WTC11 (cell line): ENCODE data around the gene PSMC3. TPM values are rescaled to one million over a fixed set of nuclear protein-coding genes. Genes with fewer than 3 reads are reported as not detected.

ENCODE experiments used
- ATAC-seq: fragments of 200-7000 bp; cut with Tn5 transposase; 2 replicates; pipeline ENCODE4 v1.10.0; 2021; ENCODE audit warnings: mild to moderate bottlenecking, moderate library complexity
- CTCF ChIA-PET: fragments of 300-600 bp; sonication (Branson Sonifier 250); formaldehyde crosslinking; loops from one replicate; lab custom pipeline; 2021; ENCODE audit warnings: antibody characterized with exemption; lab: Charles Lee
- POLR2A ChIA-PET: fragments of 350-600 bp; sonication (Branson Sonifier 250); formaldehyde crosslinking; loops from one replicate; lab custom pipeline; 2021; ENCODE audit warnings: antibody characterized with exemption; lab: Charles Lee
- DNase-seq: peaks from one replicate; pipeline ENCODE4 v3.0.0; 2021; ENCODE audit warnings: low spot score
- H3K27ac Mint-ChIP-seq: 2 replicates; pipeline ENCODE4 v1.8.0; 2021; ENCODE audit warnings: mixed read lengths
- H3K27me3 Mint-ChIP-seq: 2 replicates; pipeline ENCODE4 v1.8.0; 2021; ENCODE audit warnings: low read depth, mild to moderate bottlenecking, moderate library complexity, mixed read lengths
- H3K36me3 Mint-ChIP-seq: 2 replicates; pipeline ENCODE4 v1.8.0; 2021; ENCODE audit warnings: mixed read lengths
- H3K4me1 Mint-ChIP-seq: 2 replicates; pipeline ENCODE4 v1.8.0; 2022; ENCODE audit warnings: mixed read lengths
- H3K4me3 Mint-ChIP-seq: 2 replicates; pipeline ENCODE4 v1.8.0; 2021; ENCODE audit warnings: mild to moderate bottlenecking, moderate library complexity, mixed read lengths
- H3K9me3 Mint-ChIP-seq: 2 replicates; pipeline ENCODE4 v1.8.0; 2021; ENCODE audit warnings: mixed read lengths
- AFF4 ChIP-seq: sonication (generic); formaldehyde crosslinking; IDR thresholded peaks from 2 replicates; pipeline ENCODE4 v1.8.1; 2023; ENCODE audit warnings: mild to moderate bottlenecking, missing genetic modification reagents, borderline replicate concordance
- ATF3 ChIP-seq: sonication (generic); formaldehyde crosslinking; conservative IDR thresholded peaks from 2 replicates; pipeline ENCODE4 v1.8.1; 2022; ENCODE audit warnings: mild to moderate bottlenecking, missing genetic modification reagents
- CTCF ChIP-seq: fragments of 200-600 bp; IDR thresholded peaks from 2 replicates; pipeline ENCODE4 v1.8.0; 2022; ENCODE audit warnings: antibody characterized with exemption
- EMX1 ChIP-seq: fragments of 250-450 bp; sonication (Bioruptor Pico); IDR thresholded peaks from 2 replicates; pipeline ENCODE4 v1.8.0; 2021; ENCODE audit warnings: mild to moderate bottlenecking
- ETV6 ChIP-seq: sonication (generic); formaldehyde crosslinking; IDR thresholded peaks from 2 replicates; pipeline ENCODE4 v1.8.1; 2022; ENCODE audit warnings: mild to moderate bottlenecking, missing genetic modification reagents
- FOXP1 ChIP-seq: sonication (generic); formaldehyde crosslinking; IDR thresholded peaks from 2 replicates; pipeline ENCODE4 v1.8.0; 2022; ENCODE audit warnings: missing genetic modification reagents, mild to moderate bottlenecking, moderate library complexity, borderline replicate concordance
- GRHL2 ChIP-seq: fragments of 250-450 bp; sonication (Bioruptor Pico); IDR thresholded peaks from 2 replicates; pipeline ENCODE4 v1.8.0; 2022; ENCODE audit warnings: mild to moderate bottlenecking, moderate library complexity; ENCODE audit not compliant: insufficient replicate concordance, severe bottlenecking
- HMGA2 ChIP-seq: fragments of 250-450 bp; sonication (Bioruptor Pico); IDR thresholded peaks from 2 replicates; pipeline ENCODE4 v1.4.0; 2021; ENCODE audit warnings: mild to moderate bottlenecking, moderate library complexity
- IRF1 ChIP-seq: sonication (generic); formaldehyde crosslinking; IDR thresholded peaks from 2 replicates; pipeline ENCODE4 v1.8.0; 2023; ENCODE audit warnings: missing genetic modification reagents
- MAX ChIP-seq: sonication (generic); formaldehyde crosslinking; IDR thresholded peaks from 2 replicates; pipeline ENCODE4 v1.8.0; 2022; ENCODE audit warnings: mild to moderate bottlenecking, missing genetic modification reagents
- NFE2L1 ChIP-seq: sonication (generic); formaldehyde crosslinking; IDR thresholded peaks from 2 replicates; pipeline ENCODE4 v1.8.1; 2023; ENCODE audit warnings: missing genetic modification reagents
- STAT6 ChIP-seq: sonication (generic); formaldehyde crosslinking; conservative IDR thresholded peaks from 2 replicates; pipeline ENCODE4 v1.8.1; 2023; ENCODE audit warnings: mild to moderate bottlenecking, low read depth, missing genetic modification reagents, moderate library complexity
- ZNF219 ChIP-seq: sonication (generic); formaldehyde crosslinking; IDR thresholded peaks from 2 replicates; pipeline ENCODE4 v1.8.0; 2023; ENCODE audit warnings: missing genetic modification reagents, mild to moderate bottlenecking, borderline replicate concordance
- ZNF281 ChIP-seq: sonication (generic); formaldehyde crosslinking; IDR thresholded peaks from 2 replicates; pipeline ENCODE4 v1.8.0; 2023; ENCODE audit warnings: mild to moderate bottlenecking, missing genetic modification reagents
- ZNF416 ChIP-seq: fragments of 250-450 bp; sonication (Bioruptor Pico); IDR thresholded peaks from 2 replicates; pipeline ENCODE4 v1.9.0; 2021; ENCODE audit warnings: mild to moderate bottlenecking, inconsistent platforms
- total RNA-seq: library from RNA; stranded (reverse); gene quantifications from 3 replicates; pipeline ENCODE4 v1.2.3, GENCODE V29; 2021

PSMC3 gene
- total RNA-seq, 1 experiment from 2014 or later = 162 TPM

GRCh38 chr11:47376107-47376524, 50.1 kb downstream of the PSMC3 start (continued):
- no peak for TF ChIP-seq ZNF281 (CRISPR knock-in tag)
- TF ChIP-seq ATF3 (CRISPR knock-in tag) = no peak
- TF ChIP-seq CTCF = no peak
- TF ChIP-seq ETV6 (CRISPR knock-in tag) = no peak
- TF ChIP-seq AFF4 (CRISPR knock-in tag) = no peak
- TF ChIP-seq FOXP1 (CRISPR knock-in tag) = no peak

- Mint-ChIP-seq H3K9me3 (no peaks in the 10 kb centered on the region), H3K4me3 (no peak overlapping the region), H3K27ac (no peak overlapping the region), H3K27me3 (no peaks in the 10 kb centered on the region), H3K36me3 (no peaks in the 10 kb centered on the region), H3K4me1 (peaks cover 2% of the 10 kb centered on the region; the same call in 1 of the 2 replicates)
- CTCF ChIA-PET = interaction anchor here (1.7 to 3.2 kb wide), 4 partner anchors 13 to 40 kb away, joined by 4 to 33 read pairs (median 19); partner anchors contain the start of gene SLC39A13
- ATAC-seq (no peak), DNase-seq (no peak)
- POLR2A ChIA-PET = no interaction called here
- TF ChIP-seq HMGA2 (no peak), AFF4 (CRISPR knock-in tag) (no peak), MAX (CRISPR knock-in tag) (no peak), STAT6 (CRISPR knock-in tag) (no peak), EMX1 (CRISPR knock-in tag) (no peak), GRHL2 (CRISPR knock-in tag) (no peak), ATF3 (CRISPR knock-in tag) (no peak), ETV6 (CRISPR knock-in tag) (no peak), ZNF416 (CRISPR knock-in tag) (no peak), NFE2L1 (CRISPR knock-in tag) (no peak), IRF1 (CRISPR knock-in tag) (no peak), ZNF219 (CRISPR knock-in tag) (no peak)
Observed at GRCh38 chr11:47375546-47376085, 50.6 kb downstream of the PSMC3 start.
